Measurements from ENCODE around the gene FNDC10. TPM values are rescaled to one million over a fixed set of nuclear protein-coding genes. Genes with fewer than 3 reads are reported as not detected.

FNDC10 gene
- total RNA-seq, 1 experiment from 2014 or later: 15.2 TPM

- no peak overlapping the region for H2AK5ac ChIP-seq (ENCODE audit: insufficient read length, low read length)
- H3K14ac ChIP-seq (ENCODE audit: insufficient read depth, low read length): no peak overlapping the region
- H4K8ac ChIP-seq (replicated peaks; ENCODE audit: insufficient read length, low read depth, low read length): no peak overlapping the region
- H2BK120ac ChIP-seq (ENCODE audit: low read depth, low read length, poor library complexity, severe bottlenecking): no peak overlapping the region
- no peak overlapping the region for H4K91ac ChIP-seq (ENCODE audit: insufficient read length, low read depth, low read length)
- H3K27me3 Mint-ChIP-seq (ENCODE audit: low read depth): no peaks in the 10 kb centered on the region; the same call in 1 of the 2 replicates
- no peak overlapping the region for H2AFZ ChIP-seq (ENCODE audit: low read length)
- H3T11ph ChIP-seq (ENCODE audit: low read length): no peak overlapping the region
- H2BK15ac ChIP-seq (ENCODE audit: low read depth, low read length): no peak overlapping the region
- H3K27ac Mint-ChIP-seq: no peak overlapping the region
- no peaks in the 10 kb centered on the region for H3K9me3 ChIP-seq (ENCODE audit: control insufficient read depth, low read depth, low read length)
- no peak for TF ChIP-seq CTCF (conservative IDR thresholded peaks at IDR 0.05)
- H3K36me3 Mint-ChIP-seq (ENCODE audit: insufficient read depth in 1 of 3, low read depth in 3 of 3): peaks cover 0 to 2% (median 0%) of the 10 kb centered on the region in 3 experiments; a peak in 1 of 7 replicates
- H3K4me2 ChIP-seq (ENCODE audit: insufficient read depth, insufficient read length, low read length): no peak overlapping the region
- H3K9me3 Mint-ChIP-seq: no peaks in the 10 kb centered on the region
- H3K4ac ChIP-seq (ENCODE audit: low read depth, low read length): no peak overlapping the region
- no peaks in the 10 kb centered on the region for H3K27me3 ChIP-seq (ENCODE audit: insufficient read depth, low read length)
- no peak overlapping the region for H3K56ac ChIP-seq (ENCODE audit: insufficient read length, low read depth, low read length)
- no peak for DNase-seq
- no peak overlapping the region for H2BK12ac ChIP-seq (ENCODE audit: insufficient read length, low read depth, low read length)
- H2BK5ac ChIP-seq (ENCODE audit: insufficient read length, low read length): no peak overlapping the region
- no peaks in the 10 kb centered on the region for H3K4me1 ChIP-seq (ENCODE audit: insufficient read depth, low read length)
- H3K23me2 ChIP-seq (ENCODE audit: insufficient read length, low read depth, low read length, poor library complexity, severe bottlenecking): no peaks in the 10 kb centered on the region
- H3K79me2 ChIP-seq (ENCODE audit: insufficient read depth, low read length): no peaks in the 10 kb centered on the region
- H3K4me3 Mint-ChIP-seq: no peak overlapping the region
- H3K4me1 Mint-ChIP-seq: no peaks in the 10 kb centered on the region
- H3K27ac ChIP-seq (ENCODE audit: insufficient read length, low read depth, low read length): no peak overlapping the region
- H2BK20ac ChIP-seq (ENCODE audit: low read depth, low read length, poor library complexity, severe bottlenecking): no peak overlapping the region
- no peak overlapping the region for H4K5ac ChIP-seq (ENCODE audit: insufficient read length, low read depth, low read length)
- H3K79me1 ChIP-seq (ENCODE audit: insufficient read depth, low read depth, low read length, poor library complexity, severe bottlenecking): no peaks in the 10 kb centered on the region
- no CpG with 5 or more reads among the region's 33 CpGs for WGBS (ENCODE audit: extremely low coverage, insufficient read length, low lambda C conversion rate)
- no peak overlapping the region for H3K18ac ChIP-seq (ENCODE audit: insufficient read length, low read depth, low read length)
- no peak overlapping the region for H3K9ac ChIP-seq (ENCODE audit: extremely low read depth, insufficient read length, low read length)
- no peaks in the 10 kb centered on the region for H4K20me1 ChIP-seq (ENCODE audit: control insufficient read depth, insufficient read depth, insufficient read length)
- no peak overlapping the region for H3K23ac ChIP-seq (ENCODE audit: insufficient read length, low read depth, low read length)
These were observed 23.3 kb upstream of the FNDC10 start for GRCh38 chr1:1623181-1623630.
